ENCODE data around the gene TEX51. TPM values are rescaled to one million over a fixed set of nuclear protein-coding genes. Genes with fewer than 3 reads are reported as not detected.

TEX51 gene
- total and polyA plus RNA-seq, 2 of the 4 experiments (the other 2 are of a cell fraction) = not detected

DNA sequence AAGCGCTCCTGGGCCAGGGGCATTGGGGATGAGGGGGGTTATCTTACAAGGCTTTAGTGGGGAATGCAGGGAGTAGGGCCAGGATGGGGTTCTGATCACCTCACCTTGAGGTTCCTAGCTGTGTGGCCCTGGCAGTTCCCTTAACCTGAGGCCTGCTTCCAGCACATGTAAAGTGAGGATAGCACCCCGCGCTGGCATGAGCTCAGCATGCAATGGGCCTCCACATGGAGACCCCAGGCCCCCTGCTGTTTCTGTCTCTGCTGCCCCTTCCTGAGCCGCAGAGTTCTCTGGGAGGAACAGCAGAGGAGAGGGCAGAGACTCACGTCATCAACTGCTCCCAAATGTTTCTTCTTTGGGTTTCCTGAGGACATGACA is 8.6 kb upstream of the TEX51 start:
- no peak overlapping the region for H4K5ac ChIP-seq (ENCODE audit: low read depth, low read length)
- no peaks in the 10 kb centered on the region for H4K20me1 ChIP-seq (ENCODE audit: insufficient read depth, low read length)
- dilution Hi-C loops (cut with HindIII; ENCODE audit: low sequenced_read_pairs, unreplicated experiment) = no loop called here
- no peak overlapping the region for H3K27ac ChIP-seq (ENCODE audit: insufficient read depth, low read length)
- H2AK5ac ChIP-seq (ENCODE audit: low read depth, low read length) = no peak overlapping the region
- no peak overlapping the region for H3K4me3 ChIP-seq (ENCODE audit: insufficient read depth, low read depth, low read length)
- no peak overlapping the region for H2BK120ac ChIP-seq (ENCODE audit: low read depth, low read length)
- no peak overlapping the region for H4K91ac ChIP-seq (ENCODE audit: insufficient read depth, low read depth, low read length)
- H2AFZ ChIP-seq (replicated peaks; ENCODE audit: low read length, poor library complexity) = no peak overlapping the region
- no peak overlapping the region for H3K4me2 ChIP-seq (ENCODE audit: low read depth, low read length)
- TF ChIP-seq MAFK (IDR thresholded peaks at IDR 0.05; ENCODE audit: low read depth, low read length) = no peak
- H2BK15ac ChIP-seq (ENCODE audit: low read depth, low read length) = no peak overlapping the region
- no peak overlapping the region for H2BK20ac ChIP-seq (ENCODE audit: low read depth, low read length)
- H3K9me3 ChIP-seq (ENCODE audit: control insufficient read depth, insufficient read depth, low read length) = no peaks in the 10 kb centered on the region; the same call in 1 of the 2 replicates
- in situ Hi-C loops (cut with MboI; ENCODE audit: low sequenced_read_pairs) = no loop called here
- no peaks in the 10 kb centered on the region; the same call in 1 of the 2 replicates for H3K4me1 ChIP-seq (ENCODE audit: control insufficient read depth, insufficient read depth, low read length)
- ATAC-seq (ENCODE audit: low read depth) (no peak), DNase-seq (no peak)
- H3K18ac ChIP-seq (ENCODE audit: low read depth, low read length) = no peak overlapping the region
- H3K9ac ChIP-seq (ENCODE audit: low read depth, low read length) = no peak overlapping the region
- no peak overlapping the region for H3K23ac ChIP-seq (ENCODE audit: low read depth, low read length)
- H3K4ac ChIP-seq (ENCODE audit: low read depth, low read length) = no peak overlapping the region
- no peak overlapping the region for H4K8ac ChIP-seq (ENCODE audit: low read depth in 2 of 2, low read length in 2 of 2)
- H3K36me3 ChIP-seq (ENCODE audit: control insufficient read depth, insufficient read depth, low read length) = no peaks in the 10 kb centered on the region
- H2AK9ac ChIP-seq (replicated peaks; ENCODE audit: low read depth, low read length, poor library complexity) = no peak overlapping the region
- intact Hi-C loops (cut with micrococcal nuclease) = no loop called here
- no peak overlapping the region for H3K14ac ChIP-seq (replicated peaks; ENCODE audit: low read depth, low read length)
- BruUV-seq (replicated peaks) = no TSS peak
- H2BK5ac ChIP-seq (ENCODE audit: low read depth, low read length, poor library complexity, severe bottlenecking) = no peak overlapping the region
- H3K9me1 ChIP-seq (ENCODE audit: insufficient read depth, low read length) = no peaks in the 10 kb centered on the region
- H3K79me1 ChIP-seq (ENCODE audit: low read depth in 1 of 2, low read length in 2 of 2) = no peaks in the 10 kb centered on the region
- ChIA-PET POLR2A (ENCODE audit: unreplicated experiment) (no interaction called here), CTCF (no interaction called here)
- no peak overlapping the region for H3K56ac ChIP-seq (ENCODE audit: extremely low read depth, insufficient read depth, low read length)
- peaks cover 11% of the 10 kb centered on the region for H3K27me3 ChIP-seq (ENCODE audit: control insufficient read depth, insufficient read depth, low read length)
- WGBS, 2 experiments (ENCODE audit: extremely low coverage in 2 of 2, insufficient read length in 1 of 2) = 33% methylated on average over 1 of the region's 5 CpGs; no CpG with 5 or more reads in 1 of the 2 experiments

Measured in IMR-90 (cell line).